Subcutaneous adipose tissue (tissue), 4 donors: ENCODE results near the gene PPCDC. TPM values are rescaled to one million over a fixed set of nuclear protein-coding genes. Genes with fewer than 3 reads are reported as not detected.

Experiments used
- CTCF ChIP-seq: fragments of 450-650 bp; IDR thresholded peaks from one replicate; pipeline ENCODE4 v1.5.1; 2016; ENCODE audit warnings: low read depth, mild to moderate bottlenecking, control low read depth, antibody characterized with exemption, moderate library complexity
- total RNA-seq, 4 donors: library from RNA; depleted of rRNA; stranded (reverse); fragments of >200 nt; gene quantifications; one replicate each; pipeline ENCODE4 v1.1.0, GENCODE V29; 2016

The PPCDC gene
- 10 to 100 TPM; 10.5 to 20.2 (median 14.5) TPM for total RNA-seq

DNA sequence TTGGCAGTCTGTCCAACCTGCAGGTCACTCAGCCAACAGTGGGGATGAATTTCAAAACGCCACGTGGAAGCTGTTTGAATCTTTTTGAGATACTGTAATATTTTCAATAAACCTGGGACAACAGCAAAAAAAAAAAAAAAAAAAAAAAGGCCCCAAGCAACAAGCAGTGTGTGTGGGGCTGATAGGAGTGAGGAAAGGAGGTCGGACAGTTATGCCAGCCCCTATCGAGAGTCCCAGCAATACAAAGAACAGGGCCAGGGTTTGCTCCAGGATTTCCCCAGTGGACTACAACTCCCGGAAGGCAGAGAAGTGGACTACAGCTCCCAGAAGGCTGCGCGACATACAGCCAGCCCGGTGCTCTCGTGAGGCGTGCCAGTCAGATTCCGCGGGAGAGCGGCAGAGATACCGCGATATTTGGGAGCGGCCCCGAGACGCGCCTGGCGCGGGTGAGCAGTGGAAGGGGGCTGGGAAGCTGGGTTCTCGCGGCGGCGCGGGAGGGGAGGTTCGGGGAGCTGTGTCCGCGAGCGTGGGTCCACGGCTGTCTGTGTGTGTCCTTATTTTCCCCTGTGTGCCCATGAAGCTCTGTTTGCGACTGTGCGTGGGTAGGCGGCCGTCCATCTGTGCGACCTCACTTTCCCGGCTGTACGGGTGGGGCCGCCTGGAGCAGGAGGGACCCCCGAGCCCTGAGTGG, at the start of gene PPCDC:
TSS of gene PPCDC (plus strand) at position 410 of the 691 bp plus-strand sequence. CDS start 4,729 bp downstream, outside the sequence.
- TF ChIP-seq CTCF, result no peak

GRCh38 chr15:74976159-74976558, 47.2 kb upstream of the PPCDC start:
- no peak for TF ChIP-seq CTCF

DNA sequence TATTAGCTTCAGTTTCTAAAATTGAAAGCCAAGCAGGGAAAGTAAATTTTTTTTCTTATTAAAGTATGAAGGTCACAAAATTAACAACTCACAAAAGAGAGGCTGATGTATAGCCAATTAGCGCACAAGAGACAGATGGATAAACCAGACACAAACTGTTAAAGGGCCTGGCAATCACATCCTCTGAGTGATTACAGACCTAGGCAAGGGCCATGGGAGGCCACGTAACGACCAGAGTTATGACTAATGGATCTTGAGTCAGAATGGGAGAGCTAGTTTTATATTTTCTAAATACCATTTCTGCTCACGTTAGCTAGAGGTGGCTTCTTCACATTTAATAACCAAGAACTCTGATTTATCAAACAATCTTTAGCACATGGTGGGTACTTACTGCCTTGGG, 45.8 kb upstream of the PPCDC start:
- TF ChIP-seq CTCF, result no peak

GRCh38 chr15:74978077-74978476, 45.3 kb upstream of the PPCDC start:
- no peak for TF ChIP-seq CTCF

- no peak for TF ChIP-seq CTCF
These were observed 44.9 kb upstream of the PPCDC start for GRCh38 chr15:74978503-74978902.

DNA sequence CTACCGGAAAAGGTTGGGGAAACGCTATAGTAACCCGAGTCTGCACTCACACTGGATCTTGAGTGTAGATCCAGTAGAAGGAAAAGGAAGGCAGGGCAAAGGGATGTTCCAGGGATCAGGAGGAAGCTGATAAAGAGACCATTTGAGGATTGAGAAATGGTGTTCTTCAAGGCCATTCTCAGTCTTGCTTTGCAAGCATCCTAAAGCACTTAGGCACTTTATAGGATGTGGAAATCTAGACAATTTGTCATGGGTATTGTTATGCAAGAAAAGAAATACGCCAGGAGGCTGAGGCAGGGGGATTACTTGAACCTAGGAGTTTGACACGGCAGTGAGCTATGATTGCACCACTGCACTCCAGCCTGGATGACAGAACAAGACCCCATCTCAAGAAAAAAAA, 41.2 kb upstream of the PPCDC start:
- no peak for TF ChIP-seq CTCF

DNA sequence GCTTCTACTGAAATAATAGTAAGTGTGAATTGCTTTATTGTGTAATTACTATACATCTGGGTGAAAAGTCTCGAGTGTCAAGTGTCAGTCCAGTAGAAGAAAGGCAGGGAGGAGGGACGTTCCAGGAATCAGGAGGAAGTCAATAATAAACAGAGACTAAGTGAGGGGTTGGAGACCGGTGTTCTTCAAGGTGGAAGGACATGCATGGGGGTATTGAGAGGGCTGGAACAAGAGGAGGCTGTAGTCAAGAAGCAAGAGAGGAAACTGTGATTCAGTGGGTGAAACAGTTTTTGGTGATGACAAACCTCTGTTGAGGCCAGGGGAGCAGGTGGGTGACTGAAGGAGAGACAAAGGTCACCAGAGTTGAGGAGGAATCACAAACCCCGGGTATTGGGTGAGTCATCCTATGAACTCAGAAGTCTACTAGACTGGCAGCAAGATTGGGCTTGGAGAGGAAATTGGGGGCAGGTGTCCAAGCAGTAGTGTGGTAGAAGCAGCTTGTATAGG, 39.6 kb upstream of the PPCDC start:
- TF ChIP-seq CTCF, result no peak
